ENCODE measurements around the gene GLOD4. TPM values are rescaled to one million over a fixed set of nuclear protein-coding genes. Genes with fewer than 3 reads are reported as not detected.
"Not testable (repeated sequence)": the region's sequence is repeated elsewhere in the genome, so short reads cannot be mapped to it uniquely, and the experiment has no call there.

The GLOD4 gene
- total RNA-seq, 1 donor from 2014 or later, result 84.8 TPM

DNA sequence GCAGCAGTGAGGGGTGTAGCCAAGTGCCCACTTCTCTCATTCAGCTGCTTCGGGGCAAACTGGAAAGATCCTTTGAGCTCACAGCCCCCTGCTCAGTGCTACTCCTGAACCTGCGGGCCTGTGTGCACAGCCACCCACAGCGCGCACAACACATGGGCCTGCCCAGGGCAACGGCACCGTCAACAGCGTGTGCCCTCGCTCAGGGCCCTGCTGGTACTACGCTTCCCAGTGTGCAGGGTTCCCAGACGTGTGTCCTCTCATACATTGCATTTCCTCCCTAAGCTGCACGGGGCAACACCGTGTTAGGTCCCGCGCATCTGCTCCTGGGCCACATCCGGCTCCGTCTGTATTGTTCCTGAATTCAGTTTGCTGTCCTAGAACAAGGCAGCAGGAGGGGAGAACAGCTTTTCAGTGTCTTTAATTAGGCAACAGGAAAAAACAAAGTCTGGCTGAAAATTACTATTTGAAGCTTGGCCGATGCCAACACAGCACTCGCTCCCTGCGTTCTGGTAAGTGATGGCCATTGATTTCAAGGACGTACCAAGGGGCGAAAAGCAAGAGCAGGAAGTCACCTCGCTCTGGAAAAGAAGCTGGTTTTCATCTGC lies 15.3 kb upstream of the GLOD4 start:
- no peak overlapping the region for H3K4me3 Mint-ChIP-seq (ENCODE audit: low read depth)
- DNase-seq (ENCODE audit: low spot score), result no peak
- H3K4me1 Mint-ChIP-seq (ENCODE audit: low read depth), result peaks cover 4% of the 10 kb centered on the region
- no peaks in the 10 kb centered on the region for H3K27me3 Mint-ChIP-seq (ENCODE audit: low read depth)
- H3K9me3 Mint-ChIP-seq, result no peaks in the 10 kb centered on the region
- peaks cover 6% of the 10 kb centered on the region for H3K36me3 Mint-ChIP-seq (ENCODE audit: low read depth)
- intact Hi-C loops (cut with micrococcal nuclease), result no loop called here
- no peak overlapping the region for H3K27ac Mint-ChIP-seq

- Mint-ChIP-seq H3K36me3 (ENCODE audit: low read depth) (peaks cover 11% of the 10 kb centered on the region), H3K27me3 (ENCODE audit: low read depth) (no peaks in the 10 kb centered on the region), H3K4me3 (ENCODE audit: low read depth) (no peak overlapping the region), H3K9me3 (no peaks in the 10 kb centered on the region), H3K4me1 (ENCODE audit: low read depth) (peaks cover 4% of the 10 kb centered on the region), H3K27ac (no peak overlapping the region)
- intact Hi-C loops (cut with micrococcal nuclease), result no loop called here
- DNase-seq (ENCODE audit: low spot score), result no peak
These were observed 14.5 kb upstream of the GLOD4 start for GRCh38 chr17:796609-797008.

DNA sequence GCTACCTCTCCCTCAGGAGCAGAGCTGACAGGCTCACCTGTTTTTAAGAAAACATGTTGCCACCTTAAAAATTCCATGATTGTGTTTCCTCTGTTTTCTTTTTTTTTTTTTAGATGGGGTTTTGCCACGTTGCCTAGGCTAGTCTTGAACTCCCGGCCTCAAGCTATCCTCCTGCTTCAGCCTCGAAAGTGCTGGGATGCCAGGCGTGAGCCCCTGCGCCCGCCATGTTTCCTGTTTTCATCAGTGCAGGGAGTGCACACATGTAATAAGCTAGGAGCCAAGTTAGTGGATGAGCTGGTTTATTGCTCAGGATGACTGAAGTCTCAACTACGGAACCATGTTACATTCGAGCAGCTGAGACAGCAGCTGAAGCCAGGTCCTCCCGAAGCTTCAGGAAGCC lies 13.6 kb upstream of the GLOD4 start:
- Mint-ChIP-seq H3K36me3 (ENCODE audit: low read depth) (peaks cover 19% of the 10 kb centered on the region), H3K9me3 (no peaks in the 10 kb centered on the region), H3K27ac (no peak overlapping the region), H3K27me3 (ENCODE audit: low read depth) (no peaks in the 10 kb centered on the region), H3K4me1 (ENCODE audit: low read depth) (peaks cover 4% of the 10 kb centered on the region), H3K4me3 (ENCODE audit: low read depth) (no peak overlapping the region)
- intact Hi-C loops (cut with micrococcal nuclease), result no loop called here
- no peak for DNase-seq (ENCODE audit: low spot score)

- Mint-ChIP-seq H3K27ac (no peak overlapping the region), H3K9me3 (no peaks in the 10 kb centered on the region), H3K36me3 (ENCODE audit: low read depth) (peaks cover 21% of the 10 kb centered on the region), H3K27me3 (ENCODE audit: low read depth) (no peaks in the 10 kb centered on the region), H3K4me3 (ENCODE audit: low read depth) (no peak overlapping the region), H3K4me1 (ENCODE audit: low read depth) (peaks cover 4% of the 10 kb centered on the region)
- no peak for DNase-seq (ENCODE audit: low spot score)
- intact Hi-C loops (cut with micrococcal nuclease), result no loop called here
These were observed 13.2 kb upstream of the GLOD4 start for GRCh38 chr17:795276-795675.

- peaks cover 24% of the 10 kb centered on the region for H3K36me3 Mint-ChIP-seq (ENCODE audit: low read depth)
- H3K27ac Mint-ChIP-seq, result no peak overlapping the region
- intact Hi-C loops (cut with micrococcal nuclease), result loop anchor here (1.0 kb wide), 1 partner anchor 186 kb away; no protein-coding TSS in a partner anchor
These were observed 12.8 kb upstream of the GLOD4 start for GRCh38 chr17:794876-795275.

GRCh38 chr17:792277-792676 lies 10.2 kb upstream of the GLOD4 start:
- Mint-ChIP-seq H3K27me3 (ENCODE audit: low read depth) (no peaks in the 10 kb centered on the region), H3K4me3 (ENCODE audit: low read depth) (no peak overlapping the region), H3K9me3 (no peaks in the 10 kb centered on the region), H3K4me1 (ENCODE audit: low read depth) (peaks cover 4% of the 10 kb centered on the region), H3K36me3 (ENCODE audit: low read depth) (peaks cover 40% of the 10 kb centered on the region), H3K27ac (no peak overlapping the region)
- intact Hi-C loops (cut with micrococcal nuclease), result no loop called here
- DNase-seq (ENCODE audit: low spot score), result no peak

More at GRCh38 chr17:794876-795275, 12.8 kb upstream of the GLOD4 start:
- Mint-ChIP-seq H3K27me3 (ENCODE audit: low read depth) (no peaks in the 10 kb centered on the region), H3K4me1 (ENCODE audit: low read depth) (peaks cover 4% of the 10 kb centered on the region), H3K4me3 (ENCODE audit: low read depth) (no peak overlapping the region), H3K9me3 (no peaks in the 10 kb centered on the region)
- no peak for DNase-seq (ENCODE audit: low spot score)

DNA sequence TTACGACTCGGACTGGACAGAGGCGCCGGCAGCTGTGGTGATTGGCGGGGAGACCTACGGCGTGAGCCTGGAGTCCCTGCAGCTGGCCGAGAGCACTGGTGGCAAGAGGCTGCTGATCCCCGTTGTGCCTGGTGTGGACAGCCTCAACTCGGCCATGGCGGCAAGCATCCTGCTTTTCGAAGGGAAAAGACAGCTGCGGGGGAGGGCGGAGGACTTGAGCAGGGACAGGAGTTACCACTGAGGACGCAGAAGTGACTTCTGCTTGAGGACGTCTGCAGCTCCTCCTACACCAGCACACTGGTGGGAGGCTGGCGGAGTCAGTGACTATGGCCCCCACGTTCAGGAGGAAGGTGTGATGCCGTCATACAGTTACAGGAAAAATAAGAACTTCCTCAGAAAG lies 9.7 kb upstream of the GLOD4 start:
- Mint-ChIP-seq H3K9me3 (no peaks in the 10 kb centered on the region), H3K4me1 (ENCODE audit: low read depth) (peaks cover 4% of the 10 kb centered on the region), H3K27me3 (ENCODE audit: low read depth) (no peaks in the 10 kb centered on the region), H3K27ac (no peak overlapping the region), H3K36me3 (ENCODE audit: low read depth) (peaks cover 43% of the 10 kb centered on the region), H3K4me3 (ENCODE audit: low read depth) (no peak overlapping the region)
- intact Hi-C loops (cut with micrococcal nuclease), result no loop called here
- DNase-seq (ENCODE audit: low spot score), result no peak

DNA sequence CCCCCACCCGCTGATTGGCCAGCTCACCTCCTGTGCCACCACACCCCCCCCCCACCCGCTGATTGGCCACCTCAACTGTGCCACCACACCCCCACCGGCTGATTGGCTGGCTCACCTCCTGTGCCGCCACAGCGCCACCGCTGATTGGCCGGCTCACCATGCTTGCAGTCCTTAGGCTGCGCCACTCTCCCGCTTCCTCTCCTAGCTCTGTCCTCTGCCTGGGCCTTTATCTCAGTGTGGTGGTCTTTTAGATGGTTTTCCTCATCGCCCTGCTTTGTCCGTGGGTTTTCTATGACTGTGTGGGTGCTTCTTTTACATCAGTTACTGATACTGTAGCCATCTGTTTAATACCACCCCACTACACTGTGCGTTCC lies 8.8 kb upstream of the GLOD4 start:
- intact Hi-C loops (cut with micrococcal nuclease); H3K9me3 Mint-ChIP-seq; H3K27me3 Mint-ChIP-seq (ENCODE audit: low read depth); H3K4me3 Mint-ChIP-seq (ENCODE audit: low read depth); DNase-seq (ENCODE audit: low spot score); H3K27ac Mint-ChIP-seq; H3K4me1 Mint-ChIP-seq (ENCODE audit: low read depth): not testable (repeated sequence)
- H3K36me3 Mint-ChIP-seq (ENCODE audit: low read depth), result peaks cover 45% of the 10 kb centered on the region

GRCh38 chr17:789931-790873 lies 8.1 kb upstream of the GLOD4 start:
- H3K4me1 Mint-ChIP-seq (ENCODE audit: low read depth); H3K9me3 Mint-ChIP-seq; H3K27me3 Mint-ChIP-seq (ENCODE audit: low read depth); intact Hi-C loops (cut with micrococcal nuclease); H3K27ac Mint-ChIP-seq; DNase-seq (ENCODE audit: low spot score); H3K4me3 Mint-ChIP-seq (ENCODE audit: low read depth): not testable (repeated sequence)
- peaks cover 49% of the 10 kb centered on the region for H3K36me3 Mint-ChIP-seq (ENCODE audit: low read depth)

DNA sequence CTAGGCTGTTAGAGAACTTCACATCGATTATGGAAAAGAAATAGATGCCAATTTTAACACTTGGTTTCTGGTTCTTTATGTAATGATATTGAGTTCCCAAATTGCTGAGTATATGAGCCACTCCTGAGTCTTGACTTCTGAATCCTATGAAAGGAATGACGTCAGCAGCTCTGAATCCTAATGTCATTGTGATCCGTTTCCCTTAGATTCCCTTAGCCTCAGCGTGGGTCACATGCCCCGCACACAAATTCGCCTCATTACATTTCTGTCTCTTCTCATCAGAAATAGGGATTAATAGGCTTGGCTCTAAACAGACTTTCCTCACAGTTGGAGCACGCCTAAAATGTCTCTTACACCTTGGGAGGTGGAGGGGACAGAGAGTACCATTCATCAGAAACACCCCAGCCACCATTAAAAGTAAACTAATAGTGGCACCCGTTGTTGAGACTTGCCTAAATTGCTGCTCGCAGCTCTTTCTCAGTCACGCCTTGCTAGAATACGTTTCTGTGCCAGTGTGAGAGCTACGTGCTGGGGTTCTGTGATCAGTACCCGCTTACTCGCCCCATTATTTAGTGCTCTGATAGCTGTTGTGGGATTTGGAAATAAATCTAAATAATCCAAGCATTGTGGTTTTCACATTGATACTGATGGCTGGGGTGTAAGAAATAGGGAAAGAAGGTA lies 7.2 kb upstream of the GLOD4 start:
- no peaks in the 10 kb centered on the region for H3K27me3 Mint-ChIP-seq (ENCODE audit: low read depth)
- no peak overlapping the region for H3K27ac Mint-ChIP-seq
- intact Hi-C loops (cut with micrococcal nuclease), result no loop called here
- peaks cover 54% of the 10 kb centered on the region for H3K36me3 Mint-ChIP-seq (ENCODE audit: low read depth)
- H3K9me3 Mint-ChIP-seq, result no peaks in the 10 kb centered on the region
- H3K4me1 Mint-ChIP-seq (ENCODE audit: low read depth), result peaks cover 7% of the 10 kb centered on the region
- H3K4me3 Mint-ChIP-seq (ENCODE audit: low read depth), result no peak overlapping the region
- no peak for DNase-seq (ENCODE audit: low spot score)

DNA sequence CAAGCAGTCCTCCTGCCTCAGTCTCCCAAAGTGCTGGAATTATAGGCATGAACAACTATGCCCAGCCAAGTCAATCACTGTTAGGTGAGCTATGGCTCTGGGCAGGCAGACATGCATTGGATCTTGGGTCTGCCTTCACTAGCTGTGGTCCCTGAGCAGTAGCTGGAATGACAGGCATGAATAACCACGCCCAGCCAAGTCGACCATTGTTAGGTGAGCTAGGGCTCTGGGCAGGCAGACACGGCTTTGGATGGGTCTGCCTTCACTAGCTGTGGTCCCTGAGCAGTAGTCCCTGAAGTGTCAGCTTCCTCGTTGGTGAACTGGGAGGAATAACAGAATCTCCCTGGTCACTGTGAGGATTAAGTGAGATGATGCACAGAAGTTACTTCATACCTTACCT lies 6.5 kb upstream of the GLOD4 start:
- no peak overlapping the region for H3K27ac Mint-ChIP-seq
- H3K9me3 Mint-ChIP-seq, result no peaks in the 10 kb centered on the region
- intact Hi-C loops (cut with micrococcal nuclease), result no loop called here
- H3K36me3 Mint-ChIP-seq (ENCODE audit: low read depth), result peaks cover 58% of the 10 kb centered on the region
- peaks cover 14% of the 10 kb centered on the region for H3K4me1 Mint-ChIP-seq (ENCODE audit: low read depth)
- no peaks in the 10 kb centered on the region for H3K27me3 Mint-ChIP-seq (ENCODE audit: low read depth)
- DNase-seq (ENCODE audit: low spot score), result no peak
- H3K4me3 Mint-ChIP-seq (ENCODE audit: low read depth), result no peak overlapping the region

- Mint-ChIP-seq H3K36me3 (ENCODE audit: low read depth) (peaks cover 61% of the 10 kb centered on the region), H3K27ac (no peak overlapping the region)
- intact Hi-C loops (cut with micrococcal nuclease), result no loop called here
These were observed 5.7 kb upstream of the GLOD4 start for GRCh38 chr17:787641-788221.

More at GRCh38 chr17:787641-788221, 5.7 kb upstream of the GLOD4 start:
- no peak for DNase-seq (ENCODE audit: low spot score)
- H3K9me3 Mint-ChIP-seq, result no peaks in the 10 kb centered on the region
- peaks cover 18% of the 10 kb centered on the region for H3K4me1 Mint-ChIP-seq (ENCODE audit: low read depth)
- H3K4me3 Mint-ChIP-seq (ENCODE audit: low read depth), result no peak overlapping the region
- no peaks in the 10 kb centered on the region for H3K27me3 Mint-ChIP-seq (ENCODE audit: low read depth)

Data from activated T-helper 2 cell treated with anti-CD3 and anti-CD28 coated beads, Interferon-gamma antibody, Interleukin-2, Interleukin-4, amounts not matched to agents 10 μg/mL and 5 μg/mL and 100 μg/mL, durations not matched to agents 14 hours and 24 hours and 36 hours (primary cell).